ENCODE results near the gene STOML1.

Gene STOML1

GRCh38 chr15:73959012-73959581 lies 33.0 kb downstream of the STOML1 start:
- no peak for DNase-seq

- DNase-seq = no peak
Observed at GRCh38 chr15:73957785-73958184, 34.3 kb downstream of the STOML1 start.

- no peak for DNase-seq
Observed at GRCh38 chr15:73957276-73957675, 34.8 kb downstream of the STOML1 start.

GRCh38 chr15:73956743-73957135 lies 35.4 kb downstream of the STOML1 start:
- DNase-seq = no peak

- DNase-seq = no peak
Observed at GRCh38 chr15:73955861-73956742, 36.0 kb downstream of the STOML1 start.

- no peak for DNase-seq
Observed at GRCh38 chr15:73955326-73955725, 36.8 kb downstream of the STOML1 start.

GRCh38 chr15:73954188-73955145 lies 37.6 kb downstream of the STOML1 start:
- DNase-seq = no peak

- DNase-seq = no peak
Observed at GRCh38 chr15:73952913-73953750, 39.0 kb downstream of the STOML1 start.

- DNase-seq = no peak
Observed at GRCh38 chr15:73952171-73952912, 39.8 kb downstream of the STOML1 start.

GRCh38 chr15:73951601-73952000 lies 40.5 kb downstream of the STOML1 start:
- no peak for DNase-seq

- peak; percentile 61 for DNase-seq
Observed at GRCh38 chr15:73950831-73951561, 41.1 kb downstream of the STOML1 start.

- no peak for DNase-seq
Observed at GRCh38 chr15:73950479-73950830, 41.6 kb downstream of the STOML1 start.

- no peak for DNase-seq
Observed at GRCh38 chr15:73949496-73949895, 42.6 kb downstream of the STOML1 start.

- no peak for DNase-seq
Observed at GRCh38 chr15:73948982-73949381, 43.1 kb downstream of the STOML1 start.

- DNase-seq = no peak
Observed at GRCh38 chr15:73948396-73948795, 43.7 kb downstream of the STOML1 start.

GRCh38 chr15:73947651-73948050 lies 44.4 kb downstream of the STOML1 start:
- DNase-seq = no peak

- no peak for DNase-seq
Observed at GRCh38 chr15:73946795-73947370, 45.2 kb downstream of the STOML1 start.

- DNase-seq = no peak
Observed at GRCh38 chr15:73946046-73946721, 45.9 kb downstream of the STOML1 start.

GRCh38 chr15:73945130-73945508 lies 47.0 kb downstream of the STOML1 start:
- DNase-seq = no peak

Data from NCI-H1436 (cell line).